ENCODE measurements around the gene TRIM62. TPM values are rescaled to one million over a fixed set of nuclear protein-coding genes. Genes with fewer than 3 reads are reported as not detected.

Gene TRIM62
- total RNA-seq, 2 donors from 2014 or later, result 13.3 to 18.1 TPM

- intact Hi-C loops (cut with DNase I), result no loop called here
- WGBS, result 9% methylated on average over 5 of the region's 5 CpGs
- peak overlapping the region; percentile 66 to 82 for H3K27ac ChIP-seq
- H3K36me3 ChIP-seq, result no peaks in the 10 kb centered on the region
- peak overlapping the region; percentile 60 to 86 for H3K4me3 ChIP-seq
- H3K9me3 ChIP-seq, result no peaks in the 10 kb centered on the region
- H3K27me3 ChIP-seq (replicated peaks; ENCODE audit: insufficient read depth), result no peaks in the 10 kb centered on the region
- no peak for TF ChIP-seq CTCF (IDR thresholded peaks at IDR 0.05)
- TF ChIP-seq POLR2AphosphoS5 (IDR thresholded peaks at IDR 0.05), result no peak
- no peak for TF ChIP-seq POLR2A (IDR thresholded peaks at IDR 0.05)
- H3K4me1 ChIP-seq (replicated peaks), result no peaks in the 10 kb centered on the region
- peak; percentile 35 for DNase-seq (ENCODE audit: low spot score)
Observed at GRCh38 chr1:33182401-33182841, 578 bp upstream of the TRIM62 start.

- DNase-seq (ENCODE audit: low spot score), result peak; percentile 9
- TF ChIP-seq POLR2AphosphoS5 (IDR thresholded peaks at IDR 0.05), result no peak
- peak; percentile 42 for TF ChIP-seq POLR2A (IDR thresholded peaks at IDR 0.05)
- TF ChIP-seq CTCF (IDR thresholded peaks at IDR 0.05), result no peak
- WGBS, result under 1% methylated on average over 81 of the region's 90 CpGs
- no peaks in the 10 kb centered on the region for H3K4me1 ChIP-seq (replicated peaks)
- H3K36me3 ChIP-seq, result no peaks in the 10 kb centered on the region
- no peaks in the 10 kb centered on the region for H3K27me3 ChIP-seq (replicated peaks; ENCODE audit: insufficient read depth)
- intact Hi-C loops (cut with DNase I), result no loop called here
- peak overlapping the region; percentile 60 to 86 for H3K4me3 ChIP-seq
- H3K27ac ChIP-seq, result peak overlapping the region; percentile 66 to 82
- no peaks in the 10 kb centered on the region for H3K9me3 ChIP-seq
Observed at GRCh38 chr1:33180911-33181890, 642 bp downstream of the TRIM62 start.

GRCh38 chr1:33180226-33180910 lies 1.5 kb downstream of the TRIM62 start:
- Histone ChIP-seq H3K36me3 (no peaks in the 10 kb centered on the region), H3K4me3 (peak overlapping the region; percentile 9 to 86), H3K9me3 (no peaks in the 10 kb centered on the region), H3K27ac (no peak overlapping the region), H3K4me1 (replicated peaks) (no peaks in the 10 kb centered on the region), H3K27me3 (replicated peaks; ENCODE audit: insufficient read depth) (no peaks in the 10 kb centered on the region)
- intact Hi-C loops (cut with DNase I), result no loop called here
- TF ChIP-seq POLR2A (IDR thresholded peaks at IDR 0.05) (no peak), CTCF (IDR thresholded peaks at IDR 0.05) (no peak), POLR2AphosphoS5 (IDR thresholded peaks at IDR 0.05) (no peak)
- peak; percentile 90 for DNase-seq (ENCODE audit: low spot score)
- WGBS, result 14% methylated on average over 27 of the region's 28 CpGs

- H3K9me3 ChIP-seq, result no peaks in the 10 kb centered on the region
- H3K4me1 ChIP-seq (replicated peaks), result no peaks in the 10 kb centered on the region
- WGBS, result 92% methylated on average over 4 of the region's 4 CpGs
- H3K27me3 ChIP-seq (replicated peaks; ENCODE audit: insufficient read depth), result no peaks in the 10 kb centered on the region
- no peak overlapping the region for H3K4me3 ChIP-seq
- no peaks in the 10 kb centered on the region for H3K36me3 ChIP-seq
- H3K27ac ChIP-seq, result no peak overlapping the region
- TF ChIP-seq CTCF (IDR thresholded peaks at IDR 0.05), result no peak
- no peak for TF ChIP-seq POLR2A (IDR thresholded peaks at IDR 0.05)
- TF ChIP-seq POLR2AphosphoS5 (IDR thresholded peaks at IDR 0.05), result no peak
- no peak for DNase-seq (ENCODE audit: low spot score)
- intact Hi-C loops (cut with DNase I), result no loop called here
Observed at GRCh38 chr1:33178836-33179439, 2.9 kb downstream of the TRIM62 start.
